Neural cell (in vitro differentiated cells): ENCODE results near the gene PARD3B.

Experiments
- POLR2AphosphoS5 ChIP-seq: IDR thresholded peaks from 2 replicates; pipeline ENCODE4 v1.6.1; 2012
- RAD21 ChIP-seq: fragments of 450-650 bp; conservative IDR thresholded peaks from 2 replicates; pipeline ENCODE4 v1.6.1; 2014; ENCODE audit warnings: antibody characterized with exemption, mild to moderate bottlenecking, moderate library complexity
- TF ChIP-seq, protein P1 (sequence below): fragments of 450-650 bp; IDR thresholded peaks from 2 replicates; pipeline ENCODE4 v1.5.1; 2014; ENCODE audit warnings: antibody characterized with exemption, mild to moderate bottlenecking, moderate library complexity; ENCODE audit not compliant: poor library complexity, severe bottlenecking
- TF ChIP-seq, protein P2 (sequence below): IDR thresholded peaks from 2 replicates; pipeline ENCODE4 v1.6.1; 2012; ENCODE audit warnings: borderline replicate concordance

DNA sequence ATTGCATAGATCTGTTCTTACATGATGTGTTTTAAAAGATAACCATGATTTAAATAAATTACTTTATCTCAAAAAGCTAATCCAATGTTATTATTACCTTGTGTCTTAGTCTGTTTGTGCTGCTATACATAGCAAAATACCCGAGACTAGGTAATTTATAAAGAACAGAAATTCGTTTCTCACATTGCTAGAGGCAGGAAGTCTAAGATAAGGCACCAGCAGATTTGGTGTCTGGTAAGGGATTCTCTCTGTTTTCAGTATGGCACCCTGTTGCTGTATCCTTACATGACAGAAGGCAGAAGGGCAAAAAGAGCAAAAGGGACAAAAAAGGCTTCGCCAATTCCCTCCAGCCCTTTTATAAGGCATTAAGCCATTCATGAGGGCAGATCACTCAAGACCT, 533.9 kb downstream of the PARD3B start:
- TF ChIP-seq, protein P1, sequence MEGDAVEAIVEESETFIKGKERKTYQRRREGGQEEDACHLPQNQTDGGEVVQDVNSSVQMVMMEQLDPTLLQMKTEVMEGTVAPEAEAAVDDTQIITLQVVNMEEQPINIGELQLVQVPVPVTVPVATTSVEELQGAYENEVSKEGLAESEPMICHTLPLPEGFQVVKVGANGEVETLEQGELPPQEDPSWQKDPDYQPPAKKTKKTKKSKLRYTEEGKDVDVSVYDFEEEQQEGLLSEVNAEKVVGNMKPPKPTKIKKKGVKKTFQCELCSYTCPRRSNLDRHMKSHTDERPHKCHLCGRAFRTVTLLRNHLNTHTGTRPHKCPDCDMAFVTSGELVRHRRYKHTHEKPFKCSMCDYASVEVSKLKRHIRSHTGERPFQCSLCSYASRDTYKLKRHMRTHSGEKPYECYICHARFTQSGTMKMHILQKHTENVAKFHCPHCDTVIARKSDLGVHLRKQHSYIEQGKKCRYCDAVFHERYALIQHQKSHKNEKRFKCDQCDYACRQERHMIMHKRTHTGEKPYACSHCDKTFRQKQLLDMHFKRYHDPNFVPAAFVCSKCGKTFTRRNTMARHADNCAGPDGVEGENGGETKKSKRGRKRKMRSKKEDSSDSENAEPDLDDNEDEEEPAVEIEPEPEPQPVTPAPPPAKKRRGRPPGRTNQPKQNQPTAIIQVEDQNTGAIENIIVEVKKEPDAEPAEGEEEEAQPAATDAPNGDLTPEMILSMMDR, result no peak
- TF ChIP-seq POLR2AphosphoS5 (no peak), RAD21 (no peak)
- TF ChIP-seq, protein P2, sequence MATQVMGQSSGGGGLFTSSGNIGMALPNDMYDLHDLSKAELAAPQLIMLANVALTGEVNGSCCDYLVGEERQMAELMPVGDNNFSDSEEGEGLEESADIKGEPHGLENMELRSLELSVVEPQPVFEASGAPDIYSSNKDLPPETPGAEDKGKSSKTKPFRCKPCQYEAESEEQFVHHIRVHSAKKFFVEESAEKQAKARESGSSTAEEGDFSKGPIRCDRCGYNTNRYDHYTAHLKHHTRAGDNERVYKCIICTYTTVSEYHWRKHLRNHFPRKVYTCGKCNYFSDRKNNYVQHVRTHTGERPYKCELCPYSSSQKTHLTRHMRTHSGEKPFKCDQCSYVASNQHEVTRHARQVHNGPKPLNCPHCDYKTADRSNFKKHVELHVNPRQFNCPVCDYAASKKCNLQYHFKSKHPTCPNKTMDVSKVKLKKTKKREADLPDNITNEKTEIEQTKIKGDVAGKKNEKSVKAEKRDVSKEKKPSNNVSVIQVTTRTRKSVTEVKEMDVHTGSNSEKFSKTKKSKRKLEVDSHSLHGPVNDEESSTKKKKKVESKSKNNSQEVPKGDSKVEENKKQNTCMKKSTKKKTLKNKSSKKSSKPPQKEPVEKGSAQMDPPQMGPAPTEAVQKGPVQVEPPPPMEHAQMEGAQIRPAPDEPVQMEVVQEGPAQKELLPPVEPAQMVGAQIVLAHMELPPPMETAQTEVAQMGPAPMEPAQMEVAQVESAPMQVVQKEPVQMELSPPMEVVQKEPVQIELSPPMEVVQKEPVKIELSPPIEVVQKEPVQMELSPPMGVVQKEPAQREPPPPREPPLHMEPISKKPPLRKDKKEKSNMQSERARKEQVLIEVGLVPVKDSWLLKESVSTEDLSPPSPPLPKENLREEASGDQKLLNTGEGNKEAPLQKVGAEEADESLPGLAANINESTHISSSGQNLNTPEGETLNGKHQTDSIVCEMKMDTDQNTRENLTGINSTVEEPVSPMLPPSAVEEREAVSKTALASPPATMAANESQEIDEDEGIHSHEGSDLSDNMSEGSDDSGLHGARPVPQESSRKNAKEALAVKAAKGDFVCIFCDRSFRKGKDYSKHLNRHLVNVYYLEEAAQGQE, result no peak
